Skeletal muscle satellite cell (primary cell): ENCODE data around the gene TMEM11.

Experiments
- H3K27me3 ChIP-seq: 2 replicates; pipeline ENCODE4 v1.7.0; 2013; ENCODE audit warnings: low read length; ENCODE audit not compliant: control insufficient read depth, insufficient read depth
- H3K36me3 ChIP-seq: 2 replicates; pipeline ENCODE4 v1.7.0; 2013; ENCODE audit warnings: mild to moderate bottlenecking, control low read depth, low read length; ENCODE audit not compliant: insufficient read depth
- H3K4me1 ChIP-seq: 2 replicates; pipeline ENCODE4 v1.7.0; 2013; ENCODE audit warnings: low read length; ENCODE audit not compliant: control insufficient read depth, insufficient read depth
- H3K4me2 ChIP-seq: 2 replicates; pipeline ENCODE4 v1.7.0; 2013; ENCODE audit warnings: mild to moderate bottlenecking, low read length
- H3K4me3 ChIP-seq: 2 replicates; pipeline ENCODE4 v1.7.0; 2013; ENCODE audit warnings: low read length
- H3K9ac ChIP-seq: 2 replicates; pipeline ENCODE4 v1.7.0; 2013; ENCODE audit warnings: mild to moderate bottlenecking, low read depth, low read length, moderate library complexity
- H3K9me3 ChIP-seq: replicated peaks from 2 replicates; pipeline ENCODE4 v1.7.0; 2013; ENCODE audit warnings: mild to moderate bottlenecking, control low read depth, low read length

TMEM11 gene

GRCh38 chr17:21204935-21205334, 9.0 kb downstream of the TMEM11 start:
- peaks cover 20% of the 10 kb centered on the region for H3K4me1 ChIP-seq
- H3K9ac ChIP-seq: no peak overlapping the region
- no peak overlapping the region for H3K4me3 ChIP-seq
- H3K9me3 ChIP-seq: no peaks in the 10 kb centered on the region
- H3K27me3 ChIP-seq: no peaks in the 10 kb centered on the region
- H3K4me2 ChIP-seq: no peak overlapping the region
- peaks cover 12% of the 10 kb centered on the region for H3K36me3 ChIP-seq

DNA sequence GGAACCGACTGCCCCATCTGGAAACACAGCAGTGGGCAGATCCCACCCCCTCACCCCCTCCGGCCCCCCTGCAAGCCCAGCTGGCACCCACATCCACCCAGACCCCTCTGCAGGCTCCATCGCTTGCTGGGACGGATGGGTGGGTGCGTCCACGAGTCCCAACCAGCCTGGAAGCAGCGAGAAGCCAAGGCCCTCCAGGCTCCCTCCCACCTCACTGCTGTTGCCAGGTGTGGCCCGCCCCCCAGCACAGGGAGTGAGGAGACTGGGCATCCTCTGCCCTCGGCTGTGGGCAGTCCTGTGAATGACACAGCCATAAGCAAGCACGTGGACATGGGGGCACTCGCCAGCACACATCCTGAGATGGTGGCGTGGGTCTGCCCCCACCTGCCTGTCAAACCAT, 11.4 kb downstream of the TMEM11 start:
- H3K4me3 ChIP-seq: no peak overlapping the region
- no peak overlapping the region for H3K4me2 ChIP-seq
- peaks cover 15% of the 10 kb centered on the region for H3K36me3 ChIP-seq
- H3K27me3 ChIP-seq: no peaks in the 10 kb centered on the region
- peaks cover 18% of the 10 kb centered on the region for H3K4me1 ChIP-seq
- no peak overlapping the region for H3K9ac ChIP-seq
- no peaks in the 10 kb centered on the region for H3K9me3 ChIP-seq

DNA sequence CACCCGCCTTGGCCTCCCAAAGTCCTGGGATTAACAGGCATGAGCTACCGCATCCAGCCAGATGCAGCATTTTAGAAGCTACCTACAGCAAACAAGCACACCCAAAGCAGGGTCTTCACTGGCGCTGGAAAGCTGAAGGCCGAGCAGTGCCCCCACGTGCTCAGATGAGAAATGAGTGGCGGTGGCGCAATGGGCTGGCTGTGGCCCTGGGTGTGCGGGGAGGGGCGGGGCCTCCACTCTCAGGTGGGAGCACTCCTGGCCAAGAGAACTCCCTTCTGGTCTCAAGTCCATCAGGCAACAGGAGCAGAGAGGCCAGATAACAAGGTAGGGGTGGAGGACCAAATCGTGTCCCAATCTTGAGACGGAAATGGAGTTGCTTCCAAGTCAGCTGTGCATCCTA, 12.1 kb downstream of the TMEM11 start:
- Histone ChIP-seq H3K36me3 (peaks cover 21% of the 10 kb centered on the region), H3K4me3 (no peak overlapping the region), H3K4me2 (no peak overlapping the region), H3K9me3 (no peaks in the 10 kb centered on the region), H3K4me1 (peaks cover 18% of the 10 kb centered on the region), H3K27me3 (no peaks in the 10 kb centered on the region), H3K9ac (no peak overlapping the region)

DNA sequence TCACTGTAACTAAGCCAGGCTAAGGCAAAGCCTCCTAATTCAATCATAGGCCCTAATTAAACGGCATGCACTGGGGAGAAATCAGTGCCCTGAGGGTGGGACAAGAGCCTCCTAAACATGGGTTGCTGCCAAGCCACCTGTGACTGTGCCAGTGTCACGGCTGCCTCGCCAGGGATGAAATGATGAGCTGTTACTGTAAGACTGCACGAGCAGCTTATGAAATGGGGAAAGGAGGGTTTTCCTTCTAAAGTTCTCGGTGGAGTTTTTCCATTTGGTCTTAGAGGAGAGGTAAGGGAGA, 12.7 kb downstream of the TMEM11 start:
- Histone ChIP-seq H3K4me2 (no peak overlapping the region), H3K36me3 (peaks cover 27% of the 10 kb centered on the region), H3K9me3 (no peaks in the 10 kb centered on the region), H3K27me3 (no peaks in the 10 kb centered on the region), H3K4me3 (no peak overlapping the region), H3K9ac (no peak overlapping the region), H3K4me1 (peaks cover 18% of the 10 kb centered on the region)

- Histone ChIP-seq H3K4me2 (no peak overlapping the region), H3K4me3 (no peak overlapping the region), H3K9ac (no peak overlapping the region), H3K36me3 (peaks cover 27% of the 10 kb centered on the region), H3K27me3 (no peaks in the 10 kb centered on the region), H3K4me1 (peaks cover 18% of the 10 kb centered on the region), H3K9me3 (no peaks in the 10 kb centered on the region)
These were observed 13.2 kb downstream of the TMEM11 start for GRCh38 chr17:21200590-21201297.

DNA sequence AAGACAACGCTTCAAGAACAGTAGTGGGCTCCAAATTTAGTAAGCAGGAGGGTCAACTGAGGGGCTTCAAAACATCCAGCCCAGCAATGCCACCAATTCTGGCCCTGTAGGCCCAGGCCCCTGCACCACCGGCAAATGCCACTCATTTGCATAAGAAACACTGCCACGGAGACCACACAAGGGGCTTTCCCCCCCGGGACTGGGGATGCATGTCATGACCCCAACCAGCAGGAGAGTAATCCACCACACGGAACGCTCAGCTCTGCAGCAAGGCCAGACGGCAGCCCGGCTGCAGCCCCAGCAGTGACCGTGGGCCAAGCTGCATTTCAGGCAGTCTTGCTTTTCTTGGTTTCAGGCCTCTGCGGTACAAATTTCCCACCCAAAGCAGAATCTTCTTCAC, 14.1 kb downstream of the TMEM11 start:
- Histone ChIP-seq H3K4me3 (no peak overlapping the region), H3K4me1 (peaks cover 15% of the 10 kb centered on the region), H3K27me3 (no peaks in the 10 kb centered on the region), H3K36me3 (peaks cover 27% of the 10 kb centered on the region), H3K4me2 (no peak overlapping the region), H3K9ac (no peak overlapping the region), H3K9me3 (no peaks in the 10 kb centered on the region)

GRCh38 chr17:21199311-21199710, 14.7 kb downstream of the TMEM11 start:
- H3K27me3 ChIP-seq: no peaks in the 10 kb centered on the region
- H3K9me3 ChIP-seq: no peaks in the 10 kb centered on the region
- no peak overlapping the region for H3K9ac ChIP-seq
- no peak overlapping the region for H3K4me3 ChIP-seq
- no peak overlapping the region for H3K4me2 ChIP-seq
- H3K4me1 ChIP-seq: peaks cover 18% of the 10 kb centered on the region
- peaks cover 27% of the 10 kb centered on the region for H3K36me3 ChIP-seq

GRCh38 chr17:21198411-21198810, 15.6 kb downstream of the TMEM11 start:
- no peaks in the 10 kb centered on the region for H3K9me3 ChIP-seq
- H3K4me3 ChIP-seq: no peak overlapping the region
- H3K36me3 ChIP-seq: peaks cover 30% of the 10 kb centered on the region
- no peak overlapping the region for H3K9ac ChIP-seq
- no peak overlapping the region for H3K4me2 ChIP-seq
- H3K27me3 ChIP-seq: no peaks in the 10 kb centered on the region
- peaks cover 23% of the 10 kb centered on the region for H3K4me1 ChIP-seq

DNA sequence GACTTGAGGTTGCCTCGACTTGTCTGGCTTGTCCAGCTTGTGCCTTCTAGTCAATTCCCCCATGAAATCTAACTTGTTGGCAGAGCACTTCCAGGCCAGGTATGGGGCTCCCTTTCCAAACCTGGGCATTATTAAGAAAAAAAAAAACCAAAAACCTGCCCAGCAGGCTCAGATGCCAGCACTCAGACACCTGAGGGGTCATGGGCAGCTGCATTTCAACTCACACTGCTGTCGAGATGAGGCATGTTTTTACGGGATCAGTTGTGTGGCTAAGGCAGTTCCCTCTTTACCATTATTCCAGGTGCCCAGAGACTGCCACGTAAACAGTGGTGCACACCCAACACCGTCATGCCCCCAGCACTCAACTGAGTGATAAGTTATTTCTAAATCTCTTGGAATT, 17.8 kb downstream of the TMEM11 start:
- no peak overlapping the region for H3K4me3 ChIP-seq
- peaks cover 23% of the 10 kb centered on the region for H3K4me1 ChIP-seq
- H3K9me3 ChIP-seq: no peaks in the 10 kb centered on the region
- no peaks in the 10 kb centered on the region for H3K27me3 ChIP-seq
- H3K4me2 ChIP-seq: no peak overlapping the region
- peaks cover 31% of the 10 kb centered on the region for H3K36me3 ChIP-seq
- H3K9ac ChIP-seq: no peak overlapping the region

DNA sequence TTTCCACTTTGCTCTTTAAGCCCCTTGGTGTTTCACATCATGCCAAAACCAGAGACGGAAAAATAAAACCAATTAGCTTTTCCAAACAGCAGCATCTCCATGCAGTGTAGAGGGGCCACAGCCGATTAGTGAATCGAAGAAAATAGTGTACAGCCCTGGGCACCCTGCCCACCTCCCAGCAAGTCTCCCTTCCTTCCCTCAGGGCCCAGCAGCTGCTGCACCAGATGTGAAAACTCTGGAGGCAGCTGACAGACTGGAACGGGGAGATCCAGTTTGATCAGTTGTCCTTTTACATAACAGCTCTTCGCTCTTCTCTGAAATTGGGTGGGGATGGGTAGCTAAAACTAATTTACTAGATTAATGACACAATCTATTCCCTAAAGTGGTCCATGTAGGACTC, 19.3 kb downstream of the TMEM11 start:
- Histone ChIP-seq H3K9me3 (no peaks in the 10 kb centered on the region), H3K9ac (no peak overlapping the region), H3K4me2 (peak overlapping the region; percentile 12), H3K36me3 (peaks cover 34% of the 10 kb centered on the region), H3K27me3 (no peaks in the 10 kb centered on the region), H3K4me3 (no peak overlapping the region), H3K4me1 (peaks cover 16% of the 10 kb centered on the region)

DNA sequence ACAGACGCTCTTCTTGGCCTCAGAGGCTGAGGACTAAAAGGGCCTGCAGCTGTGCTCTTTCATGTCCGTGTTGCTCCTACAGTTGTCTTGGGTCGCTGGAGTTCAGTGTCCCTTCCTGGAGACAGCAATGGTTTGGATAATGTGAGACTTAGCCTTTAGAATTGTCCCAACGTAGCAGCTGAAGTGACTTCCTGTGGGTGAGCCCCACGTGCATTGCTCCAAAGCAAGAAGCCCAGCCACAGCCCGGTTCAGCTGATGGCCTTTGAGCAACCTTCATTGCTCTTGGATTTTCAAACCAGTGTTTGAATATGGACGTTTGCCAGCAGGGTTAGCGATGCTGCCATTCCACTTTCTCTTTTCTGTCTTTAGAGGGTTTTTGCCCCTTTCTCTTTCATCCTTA, 19.7 kb downstream of the TMEM11 start:
- peaks cover 35% of the 10 kb centered on the region for H3K36me3 ChIP-seq
- no peak overlapping the region for H3K4me3 ChIP-seq
- peak overlapping the region; percentile 12 for H3K4me2 ChIP-seq
- no peak overlapping the region for H3K9ac ChIP-seq
- peaks cover 12% of the 10 kb centered on the region for H3K4me1 ChIP-seq
- H3K27me3 ChIP-seq: no peaks in the 10 kb centered on the region
- no peaks in the 10 kb centered on the region for H3K9me3 ChIP-seq

DNA sequence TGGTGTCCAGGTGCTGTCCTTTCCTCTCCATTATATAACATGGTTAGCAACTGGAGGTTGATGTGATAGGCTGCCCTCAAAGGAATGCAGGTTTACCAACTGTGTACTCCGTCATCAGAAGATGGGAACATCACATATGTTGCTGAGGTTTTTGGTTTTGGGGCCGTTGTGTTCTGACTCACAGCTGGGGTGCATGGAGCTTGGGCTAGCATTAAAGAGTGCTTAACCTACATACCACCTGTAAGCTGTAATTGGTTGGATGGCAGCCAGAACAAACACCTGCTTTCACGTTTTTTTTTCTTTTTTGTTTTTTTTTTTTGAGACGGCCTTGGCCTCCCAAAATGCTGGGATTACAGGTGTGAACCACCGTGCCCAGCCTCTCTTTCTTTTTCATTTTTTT, 20.9 kb downstream of the TMEM11 start:
- H3K9ac ChIP-seq: no peak overlapping the region
- no peak overlapping the region for H3K4me2 ChIP-seq
- no peak overlapping the region for H3K4me3 ChIP-seq
- no peaks in the 10 kb centered on the region for H3K27me3 ChIP-seq
- no peaks in the 10 kb centered on the region for H3K9me3 ChIP-seq
- peaks cover 36% of the 10 kb centered on the region for H3K36me3 ChIP-seq
- peaks cover 12% of the 10 kb centered on the region for H3K4me1 ChIP-seq
